GM19043 (cell line): ENCODE measurements around the gene MAZ.

ENCODE experiments used
- ATAC-seq: cut with Tn5 transposase; IDR thresholded peaks from one replicate; pipeline ENCODE4 v1.9.1; 2021; ENCODE audit warnings: low read depth; ENCODE audit not compliant: unreplicated experiment

MAZ gene

DNA sequence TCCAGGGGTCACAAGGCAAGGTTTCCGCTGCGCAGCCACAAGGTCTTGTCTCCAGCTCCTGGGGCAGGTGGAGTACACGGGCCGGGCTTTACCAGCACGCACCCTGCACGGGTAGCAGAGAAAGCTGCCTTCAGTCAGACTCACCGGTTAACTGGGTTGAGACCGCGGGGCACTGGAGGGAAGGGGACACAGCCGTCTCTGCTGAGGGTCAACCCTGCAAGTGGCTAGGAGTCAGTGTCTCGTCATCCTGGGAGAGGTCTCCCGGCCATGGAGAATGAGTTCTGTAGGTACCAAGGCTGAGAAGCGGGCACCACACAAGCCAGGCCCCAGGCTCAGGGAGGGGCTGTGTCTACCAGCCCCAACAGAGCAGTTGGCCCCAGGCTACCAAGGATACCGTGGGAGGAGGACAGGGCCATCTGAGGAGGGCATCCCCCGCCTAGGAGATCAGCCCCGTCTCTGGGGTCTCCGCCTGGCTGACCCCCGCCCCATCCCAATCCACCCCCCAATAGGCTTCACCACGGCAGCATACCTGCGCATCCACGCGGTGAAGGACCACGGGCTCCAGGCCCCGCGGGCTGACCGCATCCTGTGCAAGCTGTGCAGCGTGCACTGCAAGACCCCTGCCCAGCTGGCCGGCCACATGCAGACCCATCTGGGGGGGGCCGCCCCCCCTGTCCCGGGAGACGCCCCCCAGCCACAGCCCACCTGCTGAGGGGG, 2.9 kb downstream of the MAZ start:
- no peak for ATAC-seq

- no peak for ATAC-seq
These were observed 3.7 kb downstream of the MAZ start for GRCh38 chr16:29809850-29810698.

DNA sequence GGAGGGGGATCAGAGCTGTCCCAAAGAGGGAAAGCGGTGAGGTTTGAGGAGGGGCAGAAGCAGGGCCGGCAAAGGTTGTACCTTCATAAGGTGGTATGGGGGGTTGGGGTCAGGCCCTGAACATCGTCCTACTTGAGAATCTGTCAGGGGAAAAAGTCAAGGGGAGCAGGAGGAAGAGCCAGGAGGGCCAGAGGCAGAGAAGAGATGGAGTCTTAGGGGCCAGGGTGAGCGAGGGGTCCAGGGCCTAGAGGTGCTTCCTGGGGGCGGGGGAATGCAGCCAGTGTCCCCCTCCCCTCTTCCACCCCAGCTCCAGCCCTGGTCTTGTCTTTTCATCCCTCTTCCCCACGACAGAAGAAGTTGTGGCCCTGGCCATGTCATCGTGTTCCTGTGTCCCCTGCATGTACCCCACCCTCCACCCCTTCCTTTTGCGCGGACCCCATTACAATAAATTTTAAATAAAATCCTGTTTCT, 4.4 kb downstream of the MAZ start:
- ATAC-seq: no peak

DNA sequence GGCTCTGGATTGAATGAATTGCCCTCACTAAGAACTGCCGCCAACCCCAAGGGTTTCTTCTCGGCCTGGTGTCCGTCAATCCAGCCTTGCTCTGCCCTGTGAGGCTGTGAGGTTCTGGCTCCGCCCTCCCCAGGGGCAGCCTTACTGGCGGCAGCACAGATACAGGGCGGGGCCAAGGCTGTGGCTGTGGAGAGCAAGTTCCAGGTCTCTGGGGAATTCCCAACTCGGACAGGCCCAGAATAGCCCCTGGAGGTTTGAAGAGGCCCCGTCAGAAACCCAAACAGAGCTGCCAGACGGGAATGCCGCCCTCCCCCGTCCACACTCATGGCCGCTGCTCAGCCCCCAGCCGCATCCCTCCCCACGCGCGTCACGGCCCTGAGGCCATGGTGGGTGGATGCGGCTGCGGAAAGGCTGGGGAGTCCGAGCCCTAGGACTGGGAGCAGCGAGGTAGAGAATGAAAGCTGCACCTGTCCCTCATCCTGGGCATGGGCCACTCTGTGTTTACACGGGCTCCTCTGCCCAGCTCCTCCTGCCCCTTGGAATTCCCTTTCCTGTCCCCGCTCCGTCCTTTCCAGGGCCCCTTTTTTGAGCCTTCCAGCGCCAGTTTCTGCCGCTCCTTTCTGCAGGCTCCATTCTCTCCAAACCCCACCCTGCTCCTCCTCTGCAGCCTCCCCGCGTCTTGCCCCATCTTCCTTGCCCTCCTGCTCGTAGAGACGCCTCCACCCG, 5.0 kb downstream of the MAZ start:
- no peak for ATAC-seq

- no peak for ATAC-seq
These were observed 5.8 kb downstream of the MAZ start, which contains the start of gene PRRT2 for GRCh38 chr16:29811896-29812665. Gene PRRT2 (plus strand): TSS chr16:29812193. CDS start chr16:29813055, 862 bp downstream.

GRCh38 chr16:29812754-29813643, 6.7 kb downstream of the MAZ start:
- no peak for ATAC-seq

GRCh38 chr16:29813644-29814562, 7.6 kb downstream of the MAZ start:
- ATAC-seq: no peak

GRCh38 chr16:29814592-29814991, 8.3 kb downstream of the MAZ start:
- ATAC-seq: no peak

DNA sequence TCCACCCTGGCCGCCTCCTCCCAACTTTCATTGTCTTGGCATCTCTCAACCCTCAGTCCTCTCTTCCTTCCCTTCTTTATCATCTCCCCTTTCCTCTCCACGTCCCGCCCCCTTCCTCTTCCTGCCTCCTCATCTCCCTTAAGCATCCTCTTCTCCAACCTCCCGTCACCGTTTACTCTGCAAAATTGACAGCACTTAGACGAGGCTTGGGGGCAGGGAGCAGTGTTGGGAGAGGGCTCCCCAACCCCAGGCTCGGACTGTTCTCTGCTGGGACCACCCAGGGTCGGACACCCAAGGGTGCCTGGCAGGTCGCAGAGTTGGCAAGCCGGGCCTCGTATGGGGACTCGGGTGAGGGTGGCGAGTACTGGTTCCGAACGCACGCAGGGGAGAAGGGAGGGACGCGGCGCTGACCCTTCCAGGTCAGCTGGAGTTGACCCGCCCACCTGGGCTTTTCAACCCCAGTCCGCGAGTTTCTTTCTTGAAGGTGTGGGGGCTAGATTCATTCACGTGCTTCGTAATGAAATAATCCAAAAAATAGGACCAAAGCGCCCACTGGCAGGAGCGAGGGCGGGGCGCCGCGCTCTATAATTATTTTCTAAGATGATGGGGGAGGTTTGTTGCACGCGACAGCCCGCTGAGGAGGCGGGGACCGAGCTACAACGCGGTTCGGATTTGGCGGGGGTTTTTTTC, 8.8 kb downstream of the MAZ start:
- ATAC-seq: no peak

- ATAC-seq: peak; percentile 44
These were observed 9.7 kb downstream of the MAZ start, which contains the start of gene PAGR1 for GRCh38 chr16:29815793-29816693. Gene PAGR1 (plus strand): TSS chr16:29816152. CDS start chr16:29816526, 374 bp downstream.

DNA sequence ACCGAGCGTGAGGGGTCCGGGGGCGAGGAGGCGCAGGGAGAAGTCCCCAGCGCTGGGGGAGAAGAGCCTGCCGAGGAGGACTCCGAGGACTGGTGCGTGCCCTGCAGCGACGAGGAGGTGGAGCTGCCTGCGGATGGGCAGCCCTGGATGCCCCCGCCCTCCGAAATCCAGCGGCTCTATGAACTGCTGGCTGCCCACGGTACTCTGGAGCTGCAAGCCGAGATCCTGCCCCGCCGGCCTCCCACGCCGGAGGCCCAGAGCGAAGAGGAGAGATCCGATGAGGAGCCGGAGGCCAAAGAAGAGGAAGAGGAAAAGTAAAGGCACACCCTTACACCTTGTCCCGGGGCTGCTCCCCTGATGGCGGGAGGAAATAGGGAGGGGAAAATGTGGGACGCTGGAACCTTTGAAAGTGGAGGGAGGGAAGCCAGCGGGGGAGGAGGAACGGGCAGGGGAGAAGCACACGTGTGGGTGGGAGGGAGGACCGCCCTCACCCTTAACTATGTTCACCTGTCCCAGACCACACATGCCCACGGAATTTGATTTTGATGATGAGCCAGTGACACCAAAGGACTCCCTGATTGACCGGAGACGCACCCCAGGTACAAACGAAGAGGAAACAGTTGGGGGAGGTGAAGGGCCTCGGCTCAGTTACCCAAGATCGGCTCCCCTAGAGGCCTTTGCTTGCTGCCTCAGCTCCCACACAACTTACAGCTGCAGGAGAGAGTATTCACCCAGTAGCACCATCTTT, 10.5 kb downstream of the MAZ start:
- ATAC-seq: peak; percentile 3

- no peak for ATAC-seq
These were observed 11.8 kb downstream of the MAZ start for GRCh38 chr16:29818082-29818481.

DNA sequence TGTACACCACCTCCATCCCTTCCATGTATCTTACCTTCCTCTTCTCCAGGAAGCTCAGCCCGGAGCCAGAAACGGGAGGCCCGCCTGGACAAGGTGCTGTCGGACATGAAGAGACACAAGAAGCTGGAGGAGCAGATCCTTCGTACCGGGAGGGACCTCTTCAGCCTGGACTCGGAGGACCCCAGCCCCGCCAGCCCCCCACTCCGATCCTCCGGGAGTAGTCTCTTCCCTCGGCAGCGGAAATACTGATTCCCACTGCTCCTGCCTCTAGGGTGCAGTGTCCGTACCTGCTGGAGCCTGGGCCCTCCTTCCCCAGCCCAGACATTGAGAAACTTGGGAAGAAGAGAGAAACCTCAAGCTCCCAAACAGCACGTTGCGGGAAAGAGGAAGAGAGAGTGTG, 13.2 kb downstream of the MAZ start:
- no peak for ATAC-seq

- no peak for ATAC-seq
These were observed 14.0 kb downstream of the MAZ start, which contains the start of gene MVP for GRCh38 chr16:29820271-29820701. Gene MVP (plus strand): TSS chr16:29820462. CDS start chr16:29830550, 10,088 bp downstream.

DNA sequence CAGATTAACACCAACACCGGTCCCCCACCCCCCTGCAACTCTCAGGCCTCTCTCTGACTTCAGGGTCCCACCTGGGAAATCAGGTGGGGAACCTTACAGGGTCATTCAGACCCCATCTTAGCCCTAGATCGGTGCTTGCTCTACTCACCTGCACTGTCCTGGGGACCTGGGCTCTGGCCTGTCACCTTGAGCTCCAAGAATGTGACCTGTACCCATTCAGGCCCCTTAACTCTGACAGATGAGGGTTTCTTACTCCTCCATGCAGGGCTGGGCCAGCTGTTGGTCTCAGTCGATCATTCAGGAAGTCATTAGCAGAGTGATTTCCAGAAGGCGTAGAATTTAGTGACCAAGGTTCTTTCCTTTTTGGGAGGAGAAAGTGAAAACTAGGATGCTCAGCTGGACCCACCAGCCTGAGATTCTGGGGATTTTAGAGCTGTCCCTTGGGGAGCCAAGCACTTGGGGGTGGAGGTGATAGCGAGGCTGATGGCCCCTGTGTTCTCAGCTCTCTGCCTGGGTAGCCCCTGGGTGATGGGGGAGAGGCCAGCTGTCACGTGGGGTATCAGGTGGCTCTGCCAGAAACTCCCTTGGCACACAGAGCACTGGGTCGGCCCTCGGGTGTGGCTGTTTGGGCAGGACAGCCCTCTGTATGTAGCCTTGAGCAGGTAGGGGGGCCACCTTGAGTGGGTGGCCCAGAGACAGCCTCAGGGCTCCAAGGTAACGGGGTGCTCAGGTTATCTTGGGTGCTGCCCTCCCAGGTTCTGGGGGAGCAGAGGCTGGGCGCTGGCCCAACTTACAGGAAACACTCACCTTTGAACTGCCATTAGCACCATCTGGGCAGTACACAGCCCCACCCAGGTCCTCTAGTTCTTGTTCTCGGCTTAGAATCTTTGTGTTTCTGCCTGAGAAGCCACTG, 14.7 kb downstream of the MAZ start:
- ATAC-seq: no peak
